Stimulated activated effector memory CD8-positive, alpha-beta T cell treated with anti-CD3 and anti-CD28 coated beads, Interleukin-12 subunit alpha, Interleukin-12 subunit beta, amount 100 ng/mL, for 72 hours (primary cell): Measurements from ENCODE around the gene DNAH17.
A peak's percentile ranks its signal among the peaks of the same experiment; 100 is the strongest.

Source experiments
- ATAC-seq: fragments of 150-1000 bp; cut with Tn5 transposase; 2 replicates; pipeline ENCODE4 v1.10.0; 2021
- DNase-seq, 2 donors: peaks; one replicate each; pipeline ENCODE4 v3.0.0; 2021 to 2022; ENCODE audit warnings: low spot score in 2 of 2
- H3K27ac Mint-ChIP-seq: one replicate; pipeline ENCODE4 v1.8.0; 2022; ENCODE audit warnings: mild to moderate bottlenecking, mixed read lengths
- H3K36me3 Mint-ChIP-seq: one replicate; pipeline ENCODE4 v1.8.0; 2022; ENCODE audit warnings: mild to moderate bottlenecking, mixed read lengths
- H3K4me1 Mint-ChIP-seq: one replicate; pipeline ENCODE4 v1.8.0; 2022; ENCODE audit warnings: mixed read lengths
- H3K4me3 Mint-ChIP-seq: one replicate; pipeline ENCODE4 v1.8.0; 2022; ENCODE audit warnings: mild to moderate bottlenecking, mixed read lengths
- H3K9me3 Mint-ChIP-seq: one replicate; pipeline ENCODE4 v1.8.0; 2022; ENCODE audit warnings: mixed read lengths

Gene DNAH17

DNA sequence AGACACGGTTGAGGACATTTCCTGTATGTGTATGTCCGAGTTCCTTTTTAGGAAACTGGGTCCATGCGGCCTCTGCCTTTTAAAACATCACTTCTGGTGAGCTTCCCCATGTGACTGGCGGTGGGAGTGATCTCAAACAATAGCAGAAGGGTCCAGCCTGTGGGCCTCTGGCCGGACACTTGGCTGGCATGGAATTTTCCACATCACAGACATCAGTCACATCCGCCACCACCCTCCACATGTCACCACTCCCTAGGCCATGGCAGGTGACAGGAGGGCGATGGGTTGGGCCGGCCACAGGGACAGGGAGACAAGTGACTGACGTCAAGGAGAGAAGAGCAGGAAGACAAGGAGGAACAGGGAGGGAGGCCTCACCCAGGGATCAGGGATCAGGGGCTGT is 83.7 kb downstream of the DNAH17 start:
- Mint-ChIP-seq H3K4me3 (no peak overlapping the region), H3K36me3 (peaks cover 4% of the 10 kb centered on the region), H3K4me1 (no peaks in the 10 kb centered on the region), H3K27ac (no peak overlapping the region), H3K9me3 (no peaks in the 10 kb centered on the region)
- ATAC-seq (no peak), DNase-seq (no peak)

DNA sequence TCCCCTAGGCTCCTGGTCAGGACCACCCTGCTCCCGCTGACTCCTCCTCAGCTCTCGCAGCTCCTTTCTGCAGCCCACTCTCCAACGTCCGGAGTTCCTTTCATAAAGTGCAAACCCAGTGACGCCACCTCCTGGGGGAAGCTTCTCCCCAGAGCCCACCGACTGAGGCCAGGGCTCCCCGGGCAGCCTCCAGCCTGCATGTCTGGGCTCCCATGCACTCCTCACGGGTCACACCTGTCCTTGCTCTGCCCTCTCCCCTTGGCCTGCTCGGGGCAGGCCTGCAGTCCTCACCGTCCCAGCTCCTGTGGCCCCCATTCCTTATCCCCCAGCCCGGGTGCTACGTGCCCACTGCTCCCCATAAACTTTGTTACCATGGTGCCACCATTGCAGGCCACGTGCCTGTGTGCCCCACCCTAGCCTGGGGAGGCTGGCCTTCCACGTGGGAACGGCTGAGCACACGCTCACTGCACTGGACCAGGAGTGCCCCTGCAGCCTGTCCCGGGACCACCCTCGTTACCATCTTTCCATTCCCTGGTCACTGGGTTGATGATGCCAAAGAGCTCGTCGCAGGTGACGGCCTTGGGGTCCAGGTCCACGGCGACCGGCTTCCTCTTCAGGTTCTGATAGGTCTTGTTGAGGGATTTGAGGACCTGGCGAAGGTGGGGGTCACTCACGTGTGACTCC is 84.9 kb downstream of the DNAH17 start:
- Mint-ChIP-seq H3K27ac (no peak overlapping the region), H3K36me3 (peaks cover 4% of the 10 kb centered on the region), H3K9me3 (no peaks in the 10 kb centered on the region), H3K4me3 (no peak overlapping the region), H3K4me1 (no peaks in the 10 kb centered on the region)
- ATAC-seq (no peak), DNase-seq (no peak)

DNA sequence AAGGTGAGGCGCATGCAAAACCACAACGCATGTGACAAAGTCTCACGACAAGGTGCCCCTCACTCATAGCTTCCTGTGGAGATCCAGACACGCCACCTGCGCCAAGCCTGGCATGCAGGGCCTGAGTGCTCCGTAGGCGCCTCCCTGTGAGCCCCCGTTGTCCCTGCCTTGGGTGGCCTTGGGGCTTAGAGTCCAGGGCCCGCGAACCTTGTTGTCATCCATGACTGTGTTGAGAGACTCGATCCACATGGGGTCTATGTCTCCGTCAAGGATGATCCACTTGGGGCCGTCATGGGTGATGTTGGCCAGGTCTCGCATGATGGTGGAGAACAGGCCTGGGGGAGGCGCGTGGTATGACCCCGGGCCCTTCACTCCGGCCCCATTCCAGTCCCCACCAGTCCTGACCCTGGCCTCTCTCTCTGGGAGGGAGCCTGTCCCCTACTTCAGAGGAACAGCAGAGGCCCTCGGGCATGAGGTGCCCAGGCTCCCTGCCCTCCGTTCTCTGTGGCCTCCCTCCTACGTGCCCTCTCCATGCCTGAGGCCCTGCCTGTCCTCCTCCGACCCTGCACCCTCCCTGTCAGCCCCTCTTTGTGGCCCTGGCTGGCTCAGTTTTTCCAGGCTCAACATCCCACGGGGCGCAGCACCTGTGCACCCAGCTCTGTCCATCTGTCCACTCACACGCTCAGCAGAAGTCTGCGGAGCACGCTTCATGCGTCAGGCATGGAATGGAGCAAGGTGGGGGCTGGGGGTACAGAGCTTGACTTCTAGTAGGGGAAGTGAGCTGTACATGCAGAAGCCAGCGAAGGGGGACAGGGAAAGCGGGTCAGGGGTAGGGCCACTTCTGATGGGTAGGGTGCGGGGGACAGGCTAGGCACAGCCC is 85.7 kb downstream of the DNAH17 start:
- no peaks in the 10 kb centered on the region for H3K4me1 Mint-ChIP-seq
- no peak overlapping the region for H3K27ac Mint-ChIP-seq
- H3K9me3 Mint-ChIP-seq = no peaks in the 10 kb centered on the region
- DNase-seq = no peak
- no peak overlapping the region for H3K4me3 Mint-ChIP-seq
- ATAC-seq = no peak
- peaks cover 4% of the 10 kb centered on the region for H3K36me3 Mint-ChIP-seq

DNA sequence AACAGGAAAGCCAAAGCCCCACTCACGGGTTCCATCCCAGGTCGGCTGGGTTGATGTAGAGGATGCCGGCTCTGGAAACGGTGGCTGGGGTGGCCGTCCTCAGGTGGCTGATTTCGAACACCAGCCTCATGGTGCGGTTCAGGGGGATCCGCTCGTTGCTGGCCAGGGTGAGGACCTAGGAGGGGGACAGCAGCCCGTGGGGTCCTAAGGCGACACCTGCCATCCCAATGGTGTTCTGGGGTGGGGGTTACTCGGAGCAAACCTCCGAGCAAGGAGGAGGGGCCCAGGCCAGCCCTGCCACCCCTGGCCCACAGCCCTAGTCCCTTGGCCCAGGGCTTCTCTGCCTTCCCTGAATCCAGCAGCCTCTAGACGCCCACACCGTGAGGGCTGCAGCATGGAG is 86.5 kb downstream of the DNAH17 start:
- no peak for ATAC-seq
- Mint-ChIP-seq H3K36me3 (peaks cover 4% of the 10 kb centered on the region), H3K4me3 (no peak overlapping the region), H3K9me3 (no peaks in the 10 kb centered on the region), H3K27ac (no peak overlapping the region), H3K4me1 (no peaks in the 10 kb centered on the region)
- no peak for DNase-seq

DNA sequence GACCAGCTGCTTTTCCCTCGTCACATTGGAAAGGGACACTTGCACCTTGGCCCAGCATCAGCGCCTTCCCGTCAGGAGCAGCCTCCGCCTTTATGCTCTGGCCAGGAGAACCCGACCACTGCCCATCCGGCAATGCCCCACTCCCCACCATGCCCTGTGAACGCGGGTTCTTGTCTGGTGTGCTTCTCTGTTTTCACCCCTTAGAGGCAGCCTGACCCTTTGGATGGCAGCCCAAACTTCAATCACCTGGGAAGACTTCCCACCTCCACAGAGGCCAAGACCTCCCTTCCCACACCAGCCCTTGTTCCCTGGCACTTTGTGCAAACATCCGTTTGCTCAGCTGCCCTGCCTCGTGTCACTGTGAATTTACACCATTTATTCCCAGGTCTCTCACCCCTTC is 87.0 kb downstream of the DNAH17 start:
- Mint-ChIP-seq H3K9me3 (no peaks in the 10 kb centered on the region), H3K27ac (no peak overlapping the region), H3K4me3 (no peak overlapping the region), H3K4me1 (peaks cover 2% of the 10 kb centered on the region), H3K36me3 (peaks cover 4% of the 10 kb centered on the region)
- no peak for DNase-seq
- no peak for ATAC-seq

DNA sequence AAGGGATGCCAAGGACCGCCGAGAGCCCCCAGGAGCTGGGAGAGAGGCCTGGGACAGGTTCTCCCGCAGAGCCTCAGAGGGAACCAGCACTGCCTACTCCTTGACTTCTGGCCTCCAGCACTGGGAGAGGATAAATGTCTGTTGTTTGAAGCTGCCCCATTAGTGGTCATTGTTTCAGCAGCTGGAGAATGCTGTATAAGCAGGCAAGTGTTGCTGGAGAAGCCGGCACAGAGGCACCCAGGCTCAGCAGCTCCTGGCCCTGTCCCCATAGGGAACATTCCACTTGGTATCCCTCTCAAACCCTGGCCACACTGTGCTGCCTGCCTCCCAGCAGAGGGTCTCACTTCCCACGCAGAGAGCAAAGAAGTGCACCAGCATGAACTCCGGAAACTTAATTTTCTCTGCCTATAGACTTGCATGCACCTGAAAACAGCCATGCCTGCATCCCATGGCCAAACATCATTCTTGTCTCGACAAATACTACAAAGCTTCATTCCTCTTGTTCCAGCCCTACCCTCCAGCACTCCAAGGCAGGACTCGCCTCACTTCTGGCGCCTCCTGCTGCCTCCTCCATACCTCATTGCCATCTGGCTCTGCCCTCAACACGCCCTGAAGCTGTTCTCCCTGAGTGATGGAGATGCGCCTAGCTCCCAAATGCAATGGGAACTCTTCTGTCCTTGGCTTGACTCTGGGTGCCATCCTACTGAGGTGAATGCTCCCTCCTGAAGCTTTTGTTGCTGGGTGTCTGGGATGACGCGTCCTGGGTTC is 88.1 kb downstream of the DNAH17 start:
- Mint-ChIP-seq H3K4me3 (no peak overlapping the region), H3K4me1 (peaks cover 13% of the 10 kb centered on the region), H3K36me3 (peaks cover 4% of the 10 kb centered on the region), H3K27ac (no peak overlapping the region), H3K9me3 (no peaks in the 10 kb centered on the region)
- no peak for ATAC-seq
- DNase-seq = no peak

DNA sequence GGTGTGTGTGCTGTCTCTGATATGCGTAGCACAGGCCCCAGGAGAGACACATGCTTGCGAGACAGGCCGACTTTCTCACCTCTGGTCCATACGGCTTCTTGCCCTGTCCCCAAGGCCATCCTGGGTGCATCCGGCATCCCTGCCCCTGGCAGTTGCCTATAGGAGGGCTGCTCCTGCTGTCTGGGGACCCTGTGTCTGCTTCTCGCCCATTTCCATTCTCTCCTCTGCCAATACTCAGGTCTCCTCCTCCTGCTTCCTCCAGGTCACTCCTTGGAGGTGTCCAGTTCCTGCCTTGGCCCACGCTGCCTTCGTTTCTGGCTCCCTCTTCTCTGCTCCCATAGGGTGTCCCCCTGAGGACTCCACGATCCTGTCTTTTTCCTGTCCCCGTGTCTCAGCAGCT is 89.0 kb downstream of the DNAH17 start:
- no peak for DNase-seq
- ATAC-seq = no peak
- no peaks in the 10 kb centered on the region for H3K9me3 Mint-ChIP-seq
- H3K27ac Mint-ChIP-seq = no peak overlapping the region
- H3K36me3 Mint-ChIP-seq = peaks cover 4% of the 10 kb centered on the region
- H3K4me3 Mint-ChIP-seq = no peak overlapping the region
- H3K4me1 Mint-ChIP-seq = peaks cover 15% of the 10 kb centered on the region

DNA sequence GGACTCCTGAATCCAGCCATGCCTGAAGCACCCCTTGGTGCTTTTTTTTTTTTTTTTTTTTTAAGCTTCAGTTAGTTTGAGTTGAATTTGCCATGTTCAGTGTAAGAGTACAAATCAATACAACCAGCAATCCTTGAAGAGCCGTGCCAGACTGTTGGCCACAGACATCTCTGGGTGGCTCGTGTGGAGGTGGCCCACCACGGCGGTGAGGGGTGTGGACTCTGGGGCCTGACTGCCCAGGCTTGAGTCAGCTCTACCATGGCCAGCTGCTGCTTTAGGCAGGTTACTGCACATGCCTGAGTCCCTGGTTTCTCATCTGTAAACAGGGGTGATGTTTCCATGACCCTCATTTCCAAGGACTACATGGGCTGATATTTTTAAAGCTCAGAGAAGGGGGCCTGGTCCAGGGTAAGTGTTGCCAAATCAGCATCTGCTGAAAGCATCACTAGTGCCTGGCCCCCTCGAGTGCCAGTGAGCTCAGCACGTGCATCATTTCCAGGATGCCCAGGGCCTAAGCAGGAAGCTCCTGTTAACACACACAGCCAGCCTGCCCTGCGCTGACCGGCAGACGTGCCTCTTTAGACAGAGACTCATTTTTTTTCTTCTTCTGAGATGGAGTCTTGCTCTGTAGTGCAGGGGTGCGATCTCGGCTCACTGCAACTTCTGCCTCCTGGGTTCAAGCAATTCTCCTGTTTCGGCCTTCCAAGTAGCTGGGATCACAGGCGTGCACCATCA is 90.1 kb downstream of the DNAH17 start:
- H3K4me3 Mint-ChIP-seq = no peak overlapping the region
- H3K4me1 Mint-ChIP-seq = peaks cover 15% of the 10 kb centered on the region
- H3K9me3 Mint-ChIP-seq = no peaks in the 10 kb centered on the region
- ATAC-seq (no peak), DNase-seq (no peak)
- H3K36me3 Mint-ChIP-seq = no peaks in the 10 kb centered on the region
- H3K27ac Mint-ChIP-seq = no peak overlapping the region

DNA sequence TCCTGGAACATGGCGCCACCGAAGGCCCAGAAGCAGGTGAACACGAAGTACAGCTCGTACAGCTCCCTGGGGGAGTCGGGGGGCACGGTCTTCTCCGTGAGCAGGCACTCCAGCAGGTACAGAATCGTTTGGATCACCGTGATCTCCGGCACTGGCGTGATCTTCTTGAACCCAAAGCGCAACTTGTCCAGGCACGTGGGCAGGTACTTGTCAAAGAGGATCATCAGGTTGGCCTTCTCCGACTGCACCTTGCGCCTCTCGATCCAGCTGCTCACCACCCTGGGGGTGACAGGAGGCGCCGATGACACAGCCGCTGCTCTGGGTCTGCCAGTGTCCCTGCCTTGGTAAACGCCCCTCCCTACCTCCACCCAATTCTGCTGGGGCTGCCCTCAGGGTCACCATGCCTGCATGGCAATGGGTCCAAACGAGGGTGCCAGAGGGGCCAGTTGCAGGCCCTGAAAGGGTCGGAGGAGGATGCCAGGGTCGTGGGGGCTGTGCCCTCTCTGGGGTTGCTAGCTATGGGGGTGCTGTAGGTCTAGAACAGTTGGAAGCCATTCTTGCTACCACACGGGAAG is 90.9 kb downstream of the DNAH17 start:
- ATAC-seq (no peak), DNase-seq (no peak)
- Mint-ChIP-seq H3K9me3 (no peaks in the 10 kb centered on the region), H3K4me3 (no peak overlapping the region), H3K4me1 (peaks cover 15% of the 10 kb centered on the region), H3K36me3 (no peaks in the 10 kb centered on the region), H3K27ac (no peak overlapping the region)

DNA sequence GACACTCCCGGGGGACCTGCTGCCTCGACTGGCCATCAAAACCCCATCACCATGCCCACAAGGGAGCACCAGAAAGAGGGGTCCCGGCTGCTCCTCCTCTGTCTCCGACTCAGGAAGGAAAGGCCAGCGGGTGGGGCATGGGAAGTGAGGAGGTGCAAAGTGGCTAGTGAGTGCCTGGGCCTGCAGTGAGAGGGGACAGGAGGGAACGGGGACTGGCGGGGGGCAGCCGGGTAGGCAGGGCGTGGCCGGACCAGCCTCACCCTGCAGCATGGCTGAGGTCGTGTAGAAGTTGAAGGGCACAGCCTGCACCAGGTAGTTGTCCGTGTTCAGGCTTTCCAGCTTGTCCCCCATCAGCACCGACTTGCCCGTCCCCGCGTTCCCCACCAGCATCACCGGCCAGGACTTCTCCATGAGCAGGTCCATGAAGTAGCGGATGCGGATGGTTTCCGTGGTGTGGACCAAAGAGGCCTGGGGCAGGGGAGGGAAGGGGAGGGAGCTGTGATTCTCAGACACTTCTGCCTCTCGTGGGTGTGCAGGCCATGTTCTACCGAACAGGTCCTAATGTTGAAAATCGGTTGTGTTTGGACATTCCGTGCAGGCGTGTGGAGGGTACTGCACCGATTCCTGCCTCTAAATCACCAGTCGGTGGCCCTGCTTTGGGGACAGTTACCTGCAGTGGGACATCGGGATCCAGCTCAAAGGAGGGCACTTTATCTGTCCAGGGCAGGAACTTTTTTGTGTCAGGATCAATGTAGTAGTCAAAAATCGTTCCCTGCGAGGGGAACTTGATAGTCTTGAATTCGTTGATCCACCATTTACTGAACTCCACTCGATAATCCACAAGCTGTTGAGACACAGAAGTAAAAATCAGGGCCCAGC is 91.7 kb downstream of the DNAH17 start:
- no peaks in the 10 kb centered on the region for H3K9me3 Mint-ChIP-seq
- H3K4me1 Mint-ChIP-seq = peaks cover 15% of the 10 kb centered on the region
- peak overlapping the region; percentile 45 for H3K27ac Mint-ChIP-seq
- peak overlapping the region; percentile 64 for H3K4me3 Mint-ChIP-seq
- ATAC-seq = no peak
- DNase-seq = no peak
- no peaks in the 10 kb centered on the region for H3K36me3 Mint-ChIP-seq

DNA sequence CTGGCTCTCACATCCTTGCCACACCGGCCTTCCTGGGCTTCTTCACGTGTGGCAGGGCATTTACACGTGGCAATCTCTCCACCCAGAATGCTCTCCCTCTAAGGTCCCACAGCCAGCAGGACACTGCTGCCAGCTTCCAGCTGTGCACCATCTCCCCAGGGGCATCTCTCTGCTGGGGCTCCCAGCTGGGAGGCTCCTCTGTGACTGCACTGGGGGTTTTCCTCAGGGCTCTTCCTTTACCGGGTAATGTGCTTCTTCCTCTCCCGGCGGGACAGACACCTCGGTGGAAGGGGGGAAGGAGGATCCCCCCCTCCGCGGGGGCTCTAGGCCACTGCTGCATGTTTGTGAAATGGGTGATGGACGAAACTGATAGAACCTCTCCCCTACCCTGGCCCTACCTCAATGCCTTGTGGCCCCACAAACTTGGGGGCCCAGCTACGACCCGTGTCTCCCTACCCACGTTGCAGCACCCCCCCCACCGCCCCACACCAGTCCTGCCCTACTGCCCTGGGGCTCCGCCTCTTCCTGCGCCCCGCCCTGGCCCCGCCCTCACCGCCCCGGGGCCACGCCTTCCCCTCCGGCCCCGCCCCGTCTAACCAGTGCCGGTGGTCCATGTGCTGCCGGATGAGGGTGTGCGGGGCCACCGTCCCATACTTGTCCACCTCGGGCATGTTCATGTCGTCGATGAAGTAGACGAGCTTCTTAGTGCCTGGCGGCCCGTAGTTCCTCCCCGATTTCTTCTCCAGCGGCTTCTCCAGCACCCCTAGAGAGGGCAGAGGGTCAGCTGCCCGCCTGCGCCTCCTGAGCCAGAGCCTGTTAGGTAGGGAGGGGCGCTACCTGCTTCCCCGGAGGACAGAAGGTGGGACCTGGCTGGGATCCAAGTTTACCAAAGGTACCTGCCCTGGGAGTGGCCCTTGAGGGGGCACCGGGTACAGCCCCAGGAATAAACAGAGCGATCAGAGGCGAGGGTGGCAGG is 92.6 kb downstream of the DNAH17 start:
- peaks cover 15% of the 10 kb centered on the region for H3K4me1 Mint-ChIP-seq
- H3K4me3 Mint-ChIP-seq = peak overlapping the region; percentile 64
- ATAC-seq = peak; percentile 87
- H3K36me3 Mint-ChIP-seq = no peaks in the 10 kb centered on the region
- peak overlapping the region; percentile 45 for H3K27ac Mint-ChIP-seq
- H3K9me3 Mint-ChIP-seq = no peaks in the 10 kb centered on the region
- peak; percentile 57 to 78 for DNase-seq

DNA sequence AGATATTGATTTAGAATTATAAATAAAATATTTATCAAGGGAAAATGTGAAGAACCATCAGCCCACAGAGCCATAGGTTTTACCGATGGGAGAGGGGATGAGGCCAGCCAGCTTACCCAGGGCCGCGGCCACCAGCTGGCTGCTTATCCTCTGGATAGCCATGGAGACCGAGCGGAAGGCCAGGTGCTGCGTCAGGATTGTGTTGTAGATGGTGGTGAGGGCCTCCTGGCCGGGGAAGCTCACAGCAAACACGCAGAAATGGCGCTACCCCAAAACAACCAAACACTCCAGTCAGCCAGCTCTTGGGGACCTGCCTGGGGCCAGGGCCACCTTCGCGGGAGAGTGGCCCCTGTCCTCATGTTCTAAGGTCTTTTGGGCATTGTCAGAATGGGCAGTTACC is 97.8 kb downstream of the DNAH17 start:
- H3K27ac Mint-ChIP-seq = no peak overlapping the region
- peaks cover 5% of the 10 kb centered on the region for H3K36me3 Mint-ChIP-seq
- ATAC-seq (no peak), DNase-seq (no peak)
- H3K4me1 Mint-ChIP-seq = peaks cover 19% of the 10 kb centered on the region
- no peaks in the 10 kb centered on the region for H3K9me3 Mint-ChIP-seq
- no peak overlapping the region for H3K4me3 Mint-ChIP-seq

DNA sequence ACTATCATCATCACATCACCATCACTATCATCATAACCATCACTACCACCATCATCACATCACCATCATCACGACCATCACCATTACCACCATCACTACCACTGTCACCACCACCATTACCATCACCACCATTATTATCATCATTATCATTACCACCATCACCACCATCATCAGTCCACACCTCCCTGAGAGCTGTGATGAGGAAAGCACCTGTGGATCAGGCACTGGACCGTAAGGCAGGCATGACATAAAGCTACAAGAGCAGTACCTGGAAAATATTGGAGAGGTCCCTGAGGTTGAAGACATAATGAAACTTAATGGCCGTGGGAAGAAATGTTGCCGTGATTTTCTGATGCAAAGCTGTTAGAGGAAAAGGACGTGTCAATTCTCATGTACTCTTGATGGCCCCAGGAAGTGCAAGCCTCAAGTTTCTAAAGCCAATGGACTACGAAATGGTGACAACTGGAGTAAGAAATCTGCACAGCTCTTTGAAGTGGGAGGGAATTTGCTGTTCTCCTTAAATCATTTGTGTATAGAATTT is 98.4 kb downstream of the DNAH17 start:
- DNase-seq (no peak), ATAC-seq (no peak)
- Mint-ChIP-seq H3K9me3 (no peaks in the 10 kb centered on the region), H3K27ac (no peak overlapping the region), H3K4me3 (no peak overlapping the region), H3K4me1 (peaks cover 16% of the 10 kb centered on the region), H3K36me3 (peaks cover 5% of the 10 kb centered on the region)
